GM12892 (cell line): ENCODE results near the gene PRSS57.

ENCODE experiments used
- POLR2A ChIP-seq: IDR thresholded peaks from 2 replicates; pipeline ENCODE4 v1.6.1; 2011; ENCODE audit warnings: low read depth, low read length, control low read depth
- TAF1 ChIP-seq: IDR thresholded peaks from 2 replicates; pipeline ENCODE4 v1.6.1; 2011; ENCODE audit warnings: low read depth, mild to moderate bottlenecking, control low read depth, low read length, borderline replicate concordance

- TF ChIP-seq TAF1 (no peak), POLR2A (peak; percentile 77; the same call in 1 of the 2 replicates)
Observed at GRCh38 chr19:680287-681028, 14.8 kb downstream of the PRSS57 start.
